ENCODE measurements around the gene ERCC4.
"Not testable (repeated sequence)": the region's sequence is repeated elsewhere in the genome, so short reads cannot be mapped to it uniquely, and the experiment has no call there.

Gene ERCC4

GRCh38 chr16:13919683-13920509 lies at the start of gene ERCC4:
TSS of gene ERCC4 (plus strand) at chr16:13920154. CDS start at chr16:13920166, 12 bp downstream.
- peak; percentile 99 for DNase-seq

DNA sequence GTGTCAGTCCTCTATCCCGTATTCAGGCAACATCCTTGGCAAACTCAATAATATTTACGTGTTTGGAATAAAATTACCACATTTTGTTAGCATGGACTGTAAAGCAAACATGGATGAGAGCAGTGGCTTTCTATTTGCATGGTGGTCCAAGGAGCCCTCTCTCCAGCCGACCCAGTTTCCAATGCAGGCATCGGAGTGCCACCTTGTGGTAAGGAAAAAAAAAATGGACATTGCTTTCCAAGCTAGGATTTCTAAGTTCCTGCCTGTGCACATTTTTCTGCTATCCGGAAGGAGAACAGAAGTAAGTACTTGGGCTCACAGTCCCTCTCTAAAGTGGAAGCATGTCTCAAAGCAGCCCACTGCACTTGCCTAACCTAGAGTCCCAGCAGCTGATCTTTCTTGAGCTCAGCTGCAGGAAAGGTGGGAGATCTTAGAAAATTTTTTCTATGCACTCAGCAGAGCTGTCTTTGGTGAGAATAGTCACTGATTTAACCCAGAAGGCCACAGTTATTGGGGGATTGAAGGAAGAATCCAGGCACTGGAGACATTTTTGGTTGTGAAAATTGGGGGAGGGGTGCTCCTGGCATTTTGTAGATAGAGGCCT lies 46.0 kb upstream of the ERCC4 start:
- no peak for DNase-seq

DNA sequence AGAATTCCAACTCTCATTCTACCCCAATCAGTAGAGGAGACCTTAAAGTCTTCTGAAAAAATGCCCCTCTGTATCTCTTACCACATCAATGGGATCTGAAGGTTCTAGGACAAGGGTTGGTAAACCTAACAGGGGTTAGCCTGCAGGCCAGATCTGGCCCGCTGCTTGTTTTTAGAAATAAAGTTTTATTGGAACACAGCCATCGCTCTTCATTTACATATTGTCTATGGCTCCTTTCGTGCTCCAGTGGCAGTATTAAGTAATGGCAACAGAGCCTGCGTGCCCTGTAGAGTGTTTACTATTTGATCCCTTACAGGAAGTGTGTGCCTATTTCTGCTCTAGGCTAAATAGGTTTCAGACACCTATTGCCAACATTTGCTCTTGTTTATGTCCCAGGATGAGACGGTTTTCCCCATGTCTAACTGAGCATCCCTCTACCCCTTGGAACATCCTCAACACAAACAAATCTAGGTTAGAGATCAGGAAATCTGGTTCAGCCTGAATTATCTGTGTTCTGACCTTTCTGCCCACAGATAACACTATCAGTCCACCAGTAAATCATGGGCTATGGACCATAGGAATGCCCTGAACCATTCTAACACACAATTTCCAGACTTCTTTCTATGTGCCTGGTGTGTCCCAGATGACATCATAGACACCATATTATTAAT lies 44.2 kb upstream of the ERCC4 start:
- no peak for DNase-seq

DNA sequence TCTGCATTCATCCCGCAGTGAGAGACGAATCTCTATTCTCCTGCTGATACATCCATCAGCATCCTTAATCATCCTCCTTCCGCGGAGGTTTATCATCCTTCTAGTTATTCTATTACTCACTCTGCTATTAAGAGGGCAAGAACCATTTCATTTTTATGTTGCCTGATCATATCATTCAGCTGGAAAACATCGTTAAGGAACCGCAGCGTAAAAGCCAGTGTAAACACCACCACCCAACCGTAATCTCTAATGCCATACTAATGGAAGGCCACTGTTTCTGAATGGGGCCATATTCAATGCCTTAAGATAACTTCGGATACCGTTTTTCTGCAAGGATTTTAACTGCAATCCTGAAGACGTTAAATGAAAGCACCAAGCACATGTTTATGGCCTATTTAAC lies 36.7 kb upstream of the ERCC4 start:
- no peak for DNase-seq

- no peak for DNase-seq
These were observed 36.1 kb upstream of the ERCC4 start for GRCh38 chr16:13883881-13884280.

DNA sequence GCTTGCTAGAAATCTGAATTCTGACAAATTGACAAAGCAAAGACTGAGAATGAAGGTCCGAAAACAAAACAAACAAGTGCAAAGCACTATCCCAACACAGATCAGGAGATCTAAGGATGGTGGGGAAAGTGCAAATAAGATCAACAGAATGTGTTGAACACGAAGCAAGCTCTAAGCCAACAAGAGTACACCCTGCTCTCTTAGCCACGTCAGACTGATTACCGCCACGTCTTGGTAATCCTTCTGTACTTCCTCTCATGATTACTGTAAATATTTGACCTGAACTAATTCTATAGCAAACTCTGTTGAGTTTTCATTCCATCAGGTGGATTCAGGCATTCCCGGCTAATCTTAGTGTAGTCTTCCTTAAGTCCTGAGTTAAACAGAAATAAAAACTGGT lies 34.3 kb upstream of the ERCC4 start:
- no peak for DNase-seq

DNA sequence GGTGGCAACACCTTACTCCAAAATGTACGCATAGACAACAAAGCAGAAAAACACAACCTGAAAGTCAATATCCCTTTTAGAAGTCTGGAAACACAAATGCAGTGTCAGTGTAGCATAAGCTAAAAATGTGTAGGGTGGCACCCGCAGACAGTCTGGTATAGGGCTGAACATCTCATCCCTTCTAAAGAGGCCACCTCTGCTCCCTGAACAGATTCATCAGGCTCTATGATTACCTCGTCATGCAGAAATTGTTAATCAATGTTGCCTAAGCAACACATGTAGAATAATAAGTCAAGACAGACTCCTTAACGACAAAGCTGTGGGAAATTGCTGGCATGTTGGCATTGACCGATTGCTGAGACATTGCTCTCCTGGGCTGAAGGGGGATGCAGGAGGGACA lies 33.3 kb upstream of the ERCC4 start:
- DNase-seq = no peak

DNA sequence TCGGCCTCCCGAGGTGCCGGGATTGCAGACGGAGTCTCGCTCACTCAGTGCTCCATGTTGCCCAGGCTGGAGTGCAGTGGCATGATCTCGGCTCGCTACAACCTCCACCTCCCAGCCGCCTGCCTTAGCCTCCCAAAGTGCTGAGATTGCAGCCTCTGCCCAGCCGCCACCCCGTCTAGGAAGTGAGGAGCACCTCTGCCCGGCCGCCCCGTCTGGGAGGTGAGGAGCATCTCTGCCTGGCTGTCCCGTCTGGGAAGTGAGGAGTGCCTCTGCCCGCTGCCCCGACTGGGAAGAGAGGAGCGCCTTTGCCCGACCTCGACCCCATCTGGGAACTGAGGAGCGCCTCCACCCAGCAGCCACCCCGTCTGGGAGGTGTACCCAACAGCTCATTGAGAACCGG lies 30.6 kb upstream of the ERCC4 start:
- DNase-seq = not testable (repeated sequence)

DNA sequence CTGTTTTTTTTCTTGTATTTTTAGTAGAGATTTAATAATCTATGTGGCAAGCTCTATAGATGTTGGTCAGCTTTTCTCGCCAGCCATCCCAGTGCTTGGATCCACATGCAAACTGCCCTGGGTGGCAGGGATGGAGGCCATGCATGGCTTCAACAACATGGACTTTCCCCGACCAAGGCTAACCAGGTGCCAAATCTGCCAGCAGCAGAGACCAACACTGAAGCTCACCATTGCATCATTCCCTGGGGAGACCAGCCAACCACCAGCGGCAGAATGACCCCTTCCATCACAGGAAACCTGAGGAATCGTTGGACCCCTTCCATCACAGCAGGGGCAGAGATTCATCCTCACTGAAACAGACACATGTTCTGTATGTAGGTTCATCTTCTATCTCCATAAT lies 27.7 kb upstream of the ERCC4 start:
- no peak for DNase-seq

- DNase-seq = no peak
These were observed 24.4 kb upstream of the ERCC4 start for GRCh38 chr16:13895516-13895915.

- DNase-seq = no peak
These were observed 23.3 kb upstream of the ERCC4 start for GRCh38 chr16:13896543-13897182.

- no peak for DNase-seq
These were observed 22.1 kb upstream of the ERCC4 start for GRCh38 chr16:13897806-13898205.

DNA sequence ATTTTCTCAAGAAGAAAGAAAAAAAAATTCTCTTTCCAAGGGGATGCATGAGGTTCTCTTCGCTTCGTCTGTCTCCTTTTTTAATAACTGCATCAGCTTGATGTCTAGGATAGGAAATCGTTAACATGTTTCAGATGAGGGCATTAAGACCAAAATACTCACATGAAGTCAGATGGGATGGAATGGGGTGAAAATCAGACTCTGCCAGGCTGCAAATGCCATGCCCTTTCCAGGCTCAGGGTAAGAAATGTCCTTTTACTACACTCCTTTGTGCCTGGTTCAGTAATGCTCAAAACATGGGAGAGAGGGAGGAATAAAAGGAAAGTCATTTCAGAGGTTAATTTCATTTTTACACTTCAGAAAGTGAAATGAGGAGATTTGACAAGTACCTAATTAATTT lies 21.7 kb upstream of the ERCC4 start:
- no peak for DNase-seq

- no peak for DNase-seq
These were observed 17.9 kb upstream of the ERCC4 start for GRCh38 chr16:13902052-13902451.

DNA sequence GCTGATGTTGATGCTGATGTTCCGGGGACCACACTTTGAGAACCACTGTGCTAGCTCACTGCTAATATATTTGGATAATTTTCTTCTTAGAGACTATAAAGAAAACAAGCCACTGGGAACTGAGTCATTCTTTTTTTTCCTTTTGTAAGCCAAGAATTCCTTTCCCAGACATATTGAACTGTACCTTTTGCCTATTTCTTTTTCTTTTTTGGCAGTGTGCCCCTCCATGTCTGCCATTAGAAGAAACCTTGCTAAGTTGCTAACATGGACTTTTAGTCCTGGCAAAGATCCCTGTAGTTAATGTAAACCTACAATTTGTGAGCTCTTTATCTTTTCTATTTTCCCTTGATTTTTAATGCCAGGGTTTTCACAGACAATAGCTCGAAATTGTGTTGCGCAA lies 17.3 kb upstream of the ERCC4 start:
- DNase-seq = no peak

DNA sequence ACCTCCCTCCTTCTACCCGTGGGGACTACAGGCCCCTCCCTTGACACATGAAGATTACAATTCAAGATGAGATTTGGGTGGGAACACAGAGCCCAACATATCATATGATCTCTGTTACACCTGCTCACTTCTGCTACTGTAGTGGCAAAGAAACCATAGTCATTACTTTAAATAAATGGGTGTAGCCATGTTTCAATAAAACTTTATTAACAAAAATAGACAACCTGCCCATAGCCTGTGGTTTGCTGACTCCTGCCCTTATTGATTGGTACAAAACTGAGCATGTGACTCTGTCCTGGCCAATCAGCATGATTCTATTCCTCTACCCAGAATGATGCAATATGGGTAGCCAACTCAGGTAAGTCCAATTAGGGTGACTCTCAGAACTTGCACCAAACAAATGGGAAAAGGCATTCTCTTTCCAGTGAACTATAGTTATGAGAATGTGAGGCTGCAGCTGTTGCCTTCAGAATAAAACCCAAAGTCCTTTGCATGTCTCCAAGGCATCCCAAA lies 15.7 kb upstream of the ERCC4 start:
- no peak for DNase-seq

DNA sequence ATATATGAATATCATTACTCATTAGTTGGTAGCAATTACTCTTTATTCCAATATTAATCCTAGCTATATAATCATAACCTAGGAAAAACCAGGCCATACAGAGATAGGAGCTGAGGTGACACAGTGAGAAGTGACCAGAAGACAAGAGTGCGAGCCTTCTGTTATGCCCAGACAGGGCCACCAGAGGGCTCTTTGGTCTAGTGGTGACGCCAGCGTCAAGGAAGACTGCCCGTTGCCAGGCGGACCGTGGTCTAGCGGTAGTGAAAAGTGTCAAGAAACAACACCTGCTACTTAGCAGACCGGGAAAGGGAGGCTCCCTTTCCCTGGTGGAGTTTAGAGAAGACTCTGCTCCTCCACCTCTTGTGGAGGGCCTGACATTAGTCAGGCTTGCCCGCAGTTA lies 15.1 kb upstream of the ERCC4 start:
- DNase-seq = not testable (repeated sequence)

- DNase-seq = no peak
These were observed 13.5 kb upstream of the ERCC4 start for GRCh38 chr16:13906168-13907089.

DNA sequence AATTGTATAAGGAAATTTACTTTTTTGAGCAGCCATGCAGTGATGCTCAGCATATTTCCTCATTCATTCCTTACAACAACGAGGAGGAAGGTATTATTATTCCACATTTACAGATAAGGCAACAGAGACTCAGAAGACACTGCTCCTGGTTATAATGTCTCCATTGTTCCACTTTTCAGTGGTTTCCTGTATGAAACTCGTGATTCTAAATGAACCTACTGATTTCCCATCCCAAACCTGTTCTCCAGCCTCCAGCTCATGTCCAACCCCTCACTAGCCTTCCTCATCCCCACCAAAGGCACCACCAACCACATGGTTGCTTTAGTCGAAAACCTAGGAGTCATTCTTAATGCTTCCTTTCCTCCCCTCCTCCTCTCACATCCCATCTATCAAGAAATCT lies 12.5 kb upstream of the ERCC4 start:
- DNase-seq = no peak

- no peak for DNase-seq
These were observed 10.9 kb upstream of the ERCC4 start for GRCh38 chr16:13909069-13909468.

- DNase-seq = no peak
These were observed 10.1 kb upstream of the ERCC4 start for GRCh38 chr16:13909872-13910303.

DNA sequence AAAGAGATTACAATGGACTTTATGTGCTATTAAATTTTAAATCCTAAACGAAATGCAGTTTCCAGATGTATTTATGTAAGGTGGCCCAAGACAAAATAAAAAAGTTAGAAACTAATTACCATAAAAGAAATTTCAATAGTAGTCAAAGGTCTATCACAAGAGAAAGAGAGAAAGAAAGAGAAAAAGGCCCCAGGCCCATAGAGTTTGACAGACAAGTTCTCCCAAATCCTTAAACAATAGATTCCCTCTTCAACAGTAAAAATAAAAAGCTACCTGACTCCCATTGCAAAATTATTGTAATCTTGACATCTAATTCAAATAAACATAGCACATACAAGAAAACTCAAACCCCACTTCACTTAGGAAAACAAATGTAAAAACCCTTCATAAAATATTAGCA lies 8.6 kb upstream of the ERCC4 start:
- DNase-seq = no peak
